IPS-11a (cell line): Measurements from ENCODE around the gene TENT4B.
A peak's percentile ranks its signal among the peaks of the same experiment; 100 is the strongest.
"Not testable (repeated sequence)": the region's sequence is repeated elsewhere in the genome, so short reads cannot be mapped to it uniquely, and the experiment has no call there.

Source experiments
- H3K4me3 ChIP-seq: one replicate; pipeline ENCODE4 v1.5.1; 2013; ENCODE audit warnings: low read depth, low read length, control low read depth

TENT4B gene

GRCh38 chr16:50152807-50153595 is at the start of gene TENT4B:
TENT4B (plus strand) TSS chr16:50153306; CDS start chr16:50153622, 316 bp downstream.
- peak within 1 kb of the TSS; percentile 74 for H3K4me3 ChIP-seq

GRCh38 chr16:50103764-50104163 is 49.3 kb upstream of the TENT4B start:
- H3K4me3 ChIP-seq, result no peak overlapping the region

- H3K4me3 ChIP-seq, result no peak overlapping the region
Observed at GRCh38 chr16:50114357-50115129, 38.6 kb upstream of the TENT4B start.

DNA sequence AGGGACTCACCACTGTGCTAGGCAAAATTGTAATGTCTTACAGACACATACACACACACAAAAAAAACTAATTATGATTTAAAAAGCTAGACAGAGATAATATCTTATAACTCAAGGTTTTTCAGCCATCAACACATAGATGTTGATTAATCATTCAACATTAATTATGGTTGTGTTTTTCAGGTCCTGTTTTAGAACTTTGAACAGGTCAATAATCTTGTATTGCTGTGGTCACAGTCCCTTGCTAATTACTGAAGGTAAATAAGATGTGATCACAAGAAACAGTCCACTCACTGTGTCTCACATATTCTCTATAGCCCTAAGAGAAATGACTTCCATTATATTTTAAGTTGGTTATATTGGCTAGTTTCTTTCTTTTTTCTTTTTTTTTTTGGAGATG is 32.4 kb upstream of the TENT4B start:
- H3K4me3 ChIP-seq, result no peak overlapping the region

GRCh38 chr16:50121278-50121677 is 31.8 kb upstream of the TENT4B start:
- no peak overlapping the region for H3K4me3 ChIP-seq

DNA sequence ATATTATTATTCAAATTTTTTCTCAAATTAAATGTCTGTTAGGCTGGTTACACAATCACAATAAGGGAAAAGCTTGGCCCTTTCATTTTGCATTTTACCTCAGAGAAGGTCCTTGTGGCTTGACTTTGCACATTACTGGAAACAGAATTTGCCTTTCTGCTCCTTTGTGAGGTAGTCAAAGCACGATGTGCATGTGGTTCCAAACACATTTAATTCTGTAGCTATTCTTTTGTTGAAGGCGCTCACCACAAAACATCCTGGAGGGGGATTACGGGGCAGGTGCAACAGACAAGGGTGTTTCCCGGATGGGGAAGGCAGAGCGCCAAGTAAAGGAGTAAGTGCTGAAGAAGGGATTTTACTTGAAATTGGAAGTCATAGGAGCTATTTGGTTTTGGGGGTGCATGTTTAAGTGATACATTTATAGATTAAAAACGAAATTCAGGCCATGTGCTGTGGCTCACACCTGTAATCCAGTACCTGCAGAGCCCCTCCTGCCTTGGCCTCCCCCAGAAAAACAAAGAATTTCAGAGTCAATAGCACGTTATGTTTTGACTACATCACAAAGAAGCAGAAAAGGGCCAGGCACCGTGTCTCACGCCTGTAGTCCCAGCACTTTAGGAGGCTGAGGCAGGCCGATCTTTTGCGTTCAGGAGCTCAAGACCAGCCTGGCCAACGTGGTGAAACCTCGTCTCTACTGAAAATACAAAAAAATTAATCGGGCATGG is 31.2 kb upstream of the TENT4B start:
- H3K4me3 ChIP-seq, result no peak overlapping the region

DNA sequence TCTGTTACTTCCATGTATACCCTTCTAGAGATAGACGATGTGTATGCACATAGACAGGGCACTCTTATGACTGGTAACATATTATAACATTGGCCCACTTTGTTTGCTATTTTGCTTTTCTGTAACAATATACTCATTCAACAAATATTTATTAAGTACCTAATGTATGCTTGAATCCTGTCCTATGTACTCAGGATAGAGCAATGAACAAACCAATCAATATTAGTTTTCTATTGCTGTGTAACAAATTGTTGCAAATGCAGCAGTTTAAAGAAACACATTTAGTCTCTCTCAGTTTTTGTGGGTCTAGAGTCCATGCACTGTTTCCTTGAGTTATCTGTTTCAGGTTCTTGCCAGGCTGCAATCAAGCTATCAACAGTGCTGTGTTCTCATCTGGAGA is 29.7 kb upstream of the TENT4B start:
- no peak overlapping the region for H3K4me3 ChIP-seq

DNA sequence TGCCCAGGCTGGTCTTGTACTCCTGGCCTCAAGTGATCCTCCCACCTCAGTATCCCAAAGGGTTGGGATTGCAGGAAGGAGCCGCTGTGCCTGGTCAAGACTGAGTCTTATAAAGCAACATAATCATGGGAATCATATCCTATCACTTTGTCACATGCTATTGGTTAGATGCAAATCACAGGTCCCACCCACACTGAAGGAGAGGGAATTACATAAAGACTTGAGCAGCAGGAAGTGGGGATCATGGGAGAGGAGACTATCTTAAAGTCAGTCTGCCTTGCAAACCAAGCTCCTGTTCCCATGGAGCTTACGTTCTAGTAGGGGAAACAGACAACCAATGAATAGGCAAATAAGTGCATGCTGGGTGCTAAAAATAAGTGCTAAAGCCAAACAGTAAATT is 28.3 kb upstream of the TENT4B start:
- no peak overlapping the region for H3K4me3 ChIP-seq

DNA sequence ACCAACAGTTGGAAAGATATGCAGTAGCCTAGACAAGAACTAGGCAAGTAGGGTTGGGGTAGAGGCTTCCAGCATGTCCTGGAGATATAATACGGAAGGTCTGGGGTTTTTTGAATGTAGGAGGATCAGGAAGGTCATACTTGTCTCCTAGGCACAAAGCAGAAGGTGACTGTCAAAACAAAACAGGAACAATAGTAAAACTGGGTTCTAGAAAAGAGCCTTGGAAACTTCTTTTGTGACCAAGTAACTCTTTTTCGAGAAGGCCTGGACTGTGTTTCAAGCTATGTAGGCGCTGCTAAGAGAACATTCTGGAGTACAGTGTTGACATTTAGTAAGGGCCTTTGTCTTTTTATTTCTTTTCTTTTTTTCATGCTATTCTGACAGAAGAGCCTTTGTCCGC is 26.9 kb upstream of the TENT4B start:
- no peak overlapping the region for H3K4me3 ChIP-seq

- H3K4me3 ChIP-seq, result not testable (repeated sequence)
Observed at GRCh38 chr16:50132571-50132970, 20.5 kb upstream of the TENT4B start.

- H3K4me3 ChIP-seq, result no peak overlapping the region
Observed at GRCh38 chr16:50133214-50133613, 19.9 kb upstream of the TENT4B start.

DNA sequence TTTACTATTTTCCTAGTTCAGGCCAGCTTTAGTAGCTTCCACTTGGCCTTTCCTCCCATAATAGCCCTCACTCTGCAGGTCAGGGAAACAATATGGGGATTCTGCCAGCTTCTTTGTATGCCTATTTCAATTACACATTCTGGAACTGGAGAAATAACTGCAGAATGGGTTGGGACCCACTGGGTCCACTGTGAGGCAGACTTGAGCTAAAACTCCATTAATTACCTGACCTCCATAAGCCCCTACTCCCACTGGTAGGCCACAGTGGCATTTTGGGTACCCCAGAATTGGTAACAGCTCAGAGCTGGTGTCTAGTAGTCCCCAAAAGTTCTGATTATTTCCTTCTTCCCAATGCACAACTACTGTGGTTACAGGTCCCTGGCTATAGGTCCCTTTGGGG is 16.7 kb upstream of the TENT4B start:
- H3K4me3 ChIP-seq, result no peak overlapping the region

- H3K4me3 ChIP-seq, result no peak overlapping the region
Observed at GRCh38 chr16:50137268-50137667, 15.8 kb upstream of the TENT4B start.

DNA sequence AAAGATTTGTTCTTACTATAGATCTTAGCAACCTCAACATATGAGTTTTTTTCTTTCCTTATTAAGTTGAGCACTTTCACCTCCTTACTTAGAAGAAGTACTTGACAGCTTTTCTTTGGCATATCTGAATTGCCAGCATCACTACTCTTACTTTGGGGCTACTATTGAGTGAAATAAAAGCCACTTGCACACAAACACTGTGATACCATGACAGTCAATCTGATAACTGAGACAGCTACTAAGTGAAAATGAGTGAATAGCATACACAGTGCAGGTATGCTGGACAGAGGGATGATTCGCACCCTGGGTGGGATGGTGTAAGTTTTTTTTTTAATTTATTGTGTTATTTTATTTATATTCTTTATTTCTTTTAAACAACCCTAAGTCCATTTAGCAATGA is 13.5 kb upstream of the TENT4B start:
- no peak overlapping the region for H3K4me3 ChIP-seq

DNA sequence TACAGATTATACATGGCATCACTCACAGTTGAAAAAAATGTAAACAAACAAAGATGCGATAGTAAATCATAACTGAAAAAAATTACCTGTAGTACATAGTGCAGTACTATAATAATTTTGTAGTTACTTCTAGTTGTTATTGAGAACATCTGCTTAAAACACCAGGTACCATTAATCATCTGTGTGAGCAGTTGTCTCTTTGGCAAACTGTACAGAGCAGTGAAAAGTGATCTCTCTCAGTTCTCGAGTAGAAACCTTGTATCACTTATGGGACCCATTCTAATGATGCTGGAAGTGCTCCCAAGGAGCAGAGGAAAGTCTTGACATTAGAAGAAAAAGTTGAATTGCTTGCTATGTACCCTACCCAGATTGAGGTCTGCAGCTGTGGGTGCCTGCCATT is 8.9 kb upstream of the TENT4B start:
- no peak overlapping the region for H3K4me3 ChIP-seq

- H3K4me3 ChIP-seq, result no peak overlapping the region
Observed at GRCh38 chr16:50146479-50147435, 6.3 kb upstream of the TENT4B start.

- no peak overlapping the region for H3K4me3 ChIP-seq
Observed at GRCh38 chr16:50151322-50151721, 1.8 kb upstream of the TENT4B start.

DNA sequence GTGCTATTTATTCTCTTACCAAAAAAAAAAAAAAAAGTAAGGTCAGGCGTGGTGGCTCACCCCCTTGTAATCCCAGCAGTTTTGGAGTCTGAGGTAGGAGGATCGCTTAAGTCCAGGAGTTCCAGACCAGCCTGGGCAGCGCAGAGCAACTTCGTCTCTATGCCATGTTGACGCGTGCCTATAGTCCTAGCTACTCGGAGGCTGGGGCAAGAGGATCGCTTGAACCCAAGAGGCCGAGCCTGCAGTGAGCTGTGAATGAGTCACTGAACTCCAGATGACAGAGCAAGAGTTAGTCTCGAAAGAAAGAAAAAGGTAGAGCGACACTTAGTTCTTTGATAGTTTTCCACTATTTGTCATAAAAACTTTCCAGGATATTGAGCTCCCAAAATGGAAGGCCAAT is 1.4 kb upstream of the TENT4B start:
- H3K4me3 ChIP-seq, result no peak overlapping the region

GRCh38 chr16:50152351-50152806 is 727 bp upstream of the TENT4B start:
- peak overlapping the region; percentile 70 for H3K4me3 ChIP-seq
